HG03442 (cell line): ENCODE measurements around the gene FAAP100.
A peak's percentile ranks its signal among the peaks of the same experiment; 100 is the strongest.

Source experiments
- ATAC-seq: cut with Tn5 transposase; IDR thresholded peaks from one replicate; pipeline ENCODE4 v1.9.1; 2021; ENCODE audit warnings: mild to moderate bottlenecking, moderate library complexity; ENCODE audit not compliant: unreplicated experiment

FAAP100 gene

GRCh38 chr17:81556863-81557262, 4.7 kb upstream of the FAAP100 start:
- no peak for ATAC-seq

DNA sequence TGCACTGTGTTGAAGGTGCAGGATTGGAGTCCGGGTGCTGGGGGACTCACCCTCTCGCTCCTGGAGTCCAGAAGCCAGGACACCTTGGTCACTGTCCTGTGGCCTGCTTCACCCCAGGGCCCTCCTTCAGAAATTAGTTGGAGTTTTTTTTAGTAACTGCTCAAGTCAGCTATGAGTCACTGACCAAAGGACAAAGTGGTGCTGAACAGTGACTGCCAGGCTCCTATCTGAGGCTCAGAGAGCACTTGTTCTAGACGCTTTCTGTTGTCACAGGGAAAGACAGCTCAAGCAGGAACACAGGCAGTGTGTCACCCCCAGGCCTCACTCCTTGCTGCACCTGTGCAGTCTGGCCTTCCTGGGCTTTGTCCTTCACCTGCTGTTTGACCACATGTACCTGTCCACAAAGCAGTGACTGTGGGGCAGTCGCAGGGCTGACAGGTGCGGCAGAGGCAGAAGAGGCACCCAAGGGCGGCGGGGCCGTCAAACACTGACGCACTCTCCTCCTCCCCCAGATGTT, 4.1 kb upstream of the FAAP100 start:
- no peak for ATAC-seq

DNA sequence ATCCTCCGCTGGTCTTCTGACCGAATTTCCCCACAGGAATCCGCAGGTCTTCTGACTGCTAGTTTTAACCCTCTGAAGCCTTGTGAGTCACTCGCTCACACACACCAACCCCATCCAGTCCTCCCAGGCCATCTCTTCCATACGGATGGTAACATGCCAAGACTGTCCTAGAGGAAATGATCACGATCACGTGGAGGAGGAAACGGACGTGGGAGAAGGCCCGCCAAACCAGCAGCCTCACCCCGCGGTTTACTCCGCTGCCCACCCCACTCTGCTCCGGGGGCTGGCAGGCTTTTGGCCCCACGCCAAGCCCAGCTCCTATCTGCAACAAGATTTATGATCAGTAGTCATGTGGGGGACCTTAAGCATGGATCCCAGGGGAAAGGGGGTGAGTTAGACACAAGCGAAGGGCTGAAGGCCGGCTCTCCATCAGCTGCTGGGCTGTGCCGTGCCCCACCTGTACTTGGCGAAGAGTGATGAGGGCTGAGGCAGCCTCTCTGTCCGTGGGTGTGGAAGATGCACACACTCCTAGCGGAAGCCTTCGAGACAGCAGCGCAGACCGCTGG, 1.5 kb upstream of the FAAP100 start:
- ATAC-seq = no peak

- ATAC-seq = no peak
Observed at GRCh38 chr17:81553018-81553615, 964 bp upstream of the FAAP100 start.

DNA sequence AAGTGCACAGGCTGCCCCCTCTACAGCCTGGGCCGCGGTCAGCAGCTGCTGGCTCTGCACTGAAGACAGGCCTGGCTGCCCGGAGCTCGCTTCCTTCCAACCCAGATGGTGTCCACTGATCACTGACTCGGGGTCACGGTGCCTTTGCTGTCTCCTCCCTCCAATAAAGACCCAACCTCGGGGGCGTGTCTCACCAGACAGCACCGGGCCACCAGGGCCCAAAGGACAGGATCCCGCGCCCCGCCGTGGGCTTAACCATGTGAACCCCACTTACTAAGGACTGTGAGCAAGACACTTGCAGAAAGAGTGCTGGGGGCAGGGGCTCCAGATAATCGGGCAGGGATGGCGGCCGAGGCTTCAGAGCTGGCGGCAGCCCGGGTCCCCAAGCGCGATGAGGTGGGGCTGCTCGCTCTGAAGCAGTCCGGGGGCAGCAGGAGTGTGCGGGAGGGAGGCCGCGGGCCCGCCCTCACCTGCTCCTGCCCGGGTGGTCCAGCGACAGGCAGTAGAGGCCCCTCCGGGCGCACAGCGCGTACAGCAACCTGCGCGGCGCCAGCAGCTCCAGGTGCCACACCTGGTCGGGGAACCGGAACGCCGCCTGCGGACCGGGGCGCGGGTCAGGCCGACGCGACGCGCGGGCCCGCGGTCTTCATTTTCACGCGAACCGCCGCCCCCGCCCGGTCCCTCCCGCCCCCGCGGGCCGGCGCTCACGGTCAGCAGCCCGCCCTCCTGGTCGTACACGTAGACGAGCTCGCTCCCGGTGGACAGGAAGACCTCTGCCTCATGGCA, 502 bp downstream of the FAAP100 start:
- peak; percentile 11 for ATAC-seq

- ATAC-seq = no peak
Observed at GRCh38 chr17:81550830-81551457, 1.2 kb downstream of the FAAP100 start.

GRCh38 chr17:81550285-81550684, 1.9 kb downstream of the FAAP100 start:
- no peak for ATAC-seq

GRCh38 chr17:81549826-81550225, 2.3 kb downstream of the FAAP100 start:
- ATAC-seq = no peak

GRCh38 chr17:81549031-81549557, 3.1 kb downstream of the FAAP100 start:
- no peak for ATAC-seq

GRCh38 chr17:81547614-81547982, 4.6 kb downstream of the FAAP100 start:
- no peak for ATAC-seq

DNA sequence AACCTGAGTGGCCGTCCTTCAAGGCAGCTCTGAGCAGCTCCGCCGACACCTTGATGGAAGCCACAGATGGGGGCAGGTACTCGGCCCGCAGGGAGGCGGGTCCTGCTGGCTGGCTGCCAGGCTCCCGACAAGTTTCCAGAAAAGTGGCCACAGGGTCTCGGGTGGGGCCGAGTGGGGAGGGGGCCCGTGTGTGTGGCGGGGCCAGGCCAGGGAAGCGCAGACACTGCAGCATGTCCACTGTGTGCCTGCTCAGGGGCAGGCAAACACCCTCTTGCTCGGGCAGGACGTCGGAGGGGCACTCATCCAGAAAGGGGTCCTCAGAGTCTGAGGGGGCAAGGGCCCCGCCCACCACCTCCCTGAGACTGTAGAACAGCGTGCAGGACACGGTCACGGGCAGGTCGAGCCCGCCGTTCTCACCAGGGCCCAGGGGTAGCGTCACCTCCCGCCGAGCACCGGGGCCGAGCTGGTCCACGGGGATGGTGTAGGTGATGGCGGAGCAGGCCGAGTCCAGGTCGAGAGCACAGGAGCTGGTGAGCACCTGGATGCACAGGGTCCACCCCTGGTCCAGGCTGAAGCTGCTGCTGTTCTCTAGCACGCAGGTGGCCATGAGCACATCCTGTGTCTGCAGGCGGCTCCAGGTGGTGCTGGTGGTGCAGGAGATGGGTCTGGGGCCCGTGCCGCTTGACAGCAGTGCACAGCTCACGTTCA, 5.1 kb downstream of the FAAP100 start:
- ATAC-seq = no peak

- ATAC-seq = no peak
Observed at GRCh38 chr17:81545160-81545949, 6.8 kb downstream of the FAAP100 start.

GRCh38 chr17:81544281-81544974, 7.7 kb downstream of the FAAP100 start:
- no peak for ATAC-seq

- ATAC-seq = no peak
Observed at GRCh38 chr17:81543756-81544155, 8.4 kb downstream of the FAAP100 start.

GRCh38 chr17:81543339-81543675, 8.8 kb downstream of the FAAP100 start:
- no peak for ATAC-seq

DNA sequence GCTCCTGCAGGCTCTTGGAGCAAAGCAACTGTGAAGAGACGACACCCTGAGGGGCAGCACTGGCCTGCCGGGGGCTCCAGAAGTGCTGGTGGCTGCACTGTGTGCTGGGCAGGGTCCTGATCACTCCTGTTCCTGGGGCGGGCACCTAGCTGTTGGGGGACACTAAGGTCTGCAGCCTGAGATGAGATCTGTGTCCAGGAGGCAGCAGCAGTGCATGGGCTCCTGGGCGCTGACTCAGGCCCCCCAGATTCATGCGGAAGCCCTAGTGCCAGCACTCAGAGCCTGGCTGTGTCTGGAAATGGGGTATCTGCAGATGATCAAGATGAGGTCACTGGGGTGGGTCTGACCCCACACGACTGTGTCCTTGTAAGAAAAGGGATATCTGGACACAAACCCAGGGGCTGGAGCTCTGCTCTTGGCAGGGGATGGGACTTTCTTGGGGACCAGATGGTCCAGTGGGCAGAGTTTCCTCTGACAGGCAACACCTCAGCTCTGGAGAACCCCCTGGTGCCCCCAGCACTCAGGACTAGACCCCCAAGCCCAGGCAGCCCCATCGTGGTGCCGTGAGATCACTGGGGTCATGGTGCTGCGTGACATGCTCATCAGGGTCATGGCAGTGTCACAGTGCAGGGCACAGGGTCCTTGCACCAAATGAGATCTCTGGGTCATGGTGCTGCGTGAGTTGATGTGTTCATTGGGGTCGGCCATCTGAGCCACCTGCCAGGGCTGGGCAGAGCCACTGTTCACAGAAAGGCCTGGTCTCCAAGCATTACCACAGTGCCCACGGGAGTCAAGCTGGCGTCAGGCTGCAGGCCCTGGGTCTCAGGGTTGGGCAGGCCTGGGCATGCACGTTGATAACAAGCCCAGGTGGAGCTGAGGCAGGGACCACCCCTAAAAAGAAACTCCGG, 9.5 kb downstream of the FAAP100 start:
- no peak for ATAC-seq

GRCh38 chr17:81541123-81541522, 11.0 kb downstream of the FAAP100 start:
- ATAC-seq = no peak

DNA sequence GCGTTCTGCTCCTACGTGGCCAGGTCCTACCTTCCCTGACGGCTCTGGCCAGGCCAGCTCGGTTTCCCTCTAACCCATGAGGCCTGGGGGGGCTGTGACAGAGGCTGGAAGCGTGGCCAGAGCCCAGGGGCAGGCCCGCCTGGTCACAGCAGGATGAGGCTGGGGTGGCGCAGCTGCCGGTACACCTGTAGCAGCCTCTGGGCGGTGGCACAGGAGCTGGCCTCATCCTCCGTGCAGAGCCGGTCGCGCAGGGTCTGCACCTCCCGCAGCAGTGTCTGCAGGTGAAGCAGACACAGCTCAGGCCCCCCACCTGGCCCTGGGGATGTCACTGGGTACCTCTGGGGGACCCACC, 11.5 kb downstream of the FAAP100 start:
- no peak for ATAC-seq
